Right lobe of liver (tissue), 6 donors: ENCODE results near the gene PDLIM7. TPM values are rescaled to one million over a fixed set of nuclear protein-coding genes. Genes with fewer than 3 reads are reported as not detected.

Experiments
- ATAC-seq, 4 donors: fragments of 200-7000 bp; cut with Tn5 transposase; one replicate each; pipeline ENCODE4 v1.9.1; 2020; ENCODE audit warnings: mild to moderate bottlenecking in 4 of 4, moderate library complexity in 4 of 4
- DNase-seq, 3 donors: peaks; one replicate each; pipeline ENCODE4 v3.0.0-alpha.2; 2020
- H3K27ac ChIP-seq, 3 donors: fragments of 200-600 bp; one replicate each; pipeline ENCODE4 v1.8.0; 2022
- H3K27me3 ChIP-seq, 2 donors: fragments of 200-600 bp; one replicate each; pipeline ENCODE4 v1.8.0; 2022
- H3K36me3 ChIP-seq, 4 donors: fragments of 200-600 bp; sonication (generic) in 1 of 4; one replicate each; pipeline versions ENCODE4 v1.5.1 to v1.8.0; 2017 to 2022; ENCODE audit warnings: control low read depth in 1 of 4
- H3K4me1 ChIP-seq, 4 donors: fragments of 200-600 bp; sonication (generic) in 1 of 4; one replicate each; pipeline versions ENCODE4 v1.5.1 to v1.8.0; 2017 to 2022; ENCODE audit warnings: control low read depth in 1 of 4
- H3K4me3 ChIP-seq, 3 donors: fragments of 200-600 bp; one replicate each; pipeline ENCODE4 v1.8.0; 2022
- H3K9me3 ChIP-seq, 4 donors: fragments of 200-600 bp; sonication (generic) in 1 of 4; one replicate each; pipeline versions ENCODE4 v1.5.1 to v1.8.0; 2017 to 2022; ENCODE audit warnings: control low read depth in 1 of 4
- CTCF ChIP-seq, 4 donors: fragments of 200-600 bp in 3 of 4; fragments of 450-650 bp in 1 of 4; IDR thresholded peaks; one replicate each; pipeline versions ENCODE4 v1.5.1 to v1.8.0; 2016 to 2022; ENCODE audit warnings: antibody characterized with exemption in 4 of 4, mild to moderate bottlenecking in 2 of 4
- POLR2A ChIP-seq: fragments of 450-650 bp; IDR thresholded peaks from one replicate; pipeline ENCODE4 v1.6.1; 2017; ENCODE audit warnings: antibody characterized with exemption, mild to moderate bottlenecking
- WGBS: methylation state at CpG from one replicate; pipeline ENCODE4 v1.1.6; 2018; ENCODE audit warnings: low coverage, low lambda C conversion rate; ENCODE audit not compliant: insufficient coverage; ENCODE audit errors: missing lambda C conversion rate; 5-methylcytosine and 5-hydroxymethylcytosine counted together
- intact Hi-C, 2 donors: fragments of 100-400 bp; cut with DNase I; formaldehyde crosslinking; loops; one replicate each; pipeline versions ENCODE4 v1.11.2 to v1.14.1; 2022
- total RNA-seq, 6 experiments: library from RNA; depleted of rRNA in 2 of 6; stranded (reverse); fragments of >200 nt in 2 of 6; fragmentation: NEBNext Ultra II Directional in 3 of 6; extraction: Animal tissue kit (Norgen Biotek cat#: 25700) in 3 of 6; gene quantifications; one replicate each; pipeline versions ENCODE4 v1.1.0 to v1.2.4, GENCODE V29; 2016 to 2023
- donor health status: DM: no; HTN: yes; CAD: no.
- donor health status: DM: no; HTN: no; CAD: no.
- donor health status: DM: no; HTN: no; CAD: no.
- donor health status: DM: no; HTN: yes; CAD: no.
- donor health status: DM: no; HTN: yes; CAD: no.

PDLIM7 gene
- total RNA-seq, 6 experiments from 2014 or later = 3.7 to 24.0 (median 13.6) TPM

- TF ChIP-seq CTCF (IDR thresholded peaks at IDR 0.05) (no peak), POLR2A (no peak)
- intact Hi-C loops = loop anchor here in 1 of 2 donors (5.0 kb wide), 1 partner anchor 110 kb away; no protein-coding TSS in a partner anchor
- Histone ChIP-seq H3K27ac (no peak overlapping the region), H3K4me3 (no peak overlapping the region), H3K9me3 (no peaks in the 10 kb centered on the region), H3K27me3 (no peaks in the 10 kb centered on the region), H3K4me1 (no peaks in the 10 kb centered on the region), H3K36me3 (no peaks in the 10 kb centered on the region)
- 59% methylated on average over 9 of the region's 9 CpGs for WGBS
- DNase-seq (no peak), ATAC-seq (no peak)
Observed at GRCh38 chr5:177501874-177502678, 4.7 kb upstream of the PDLIM7 start.

GRCh38 chr5:177500685-177501522 is 3.5 kb upstream of the PDLIM7 start:
- Histone ChIP-seq H3K4me1 (no peaks in the 10 kb centered on the region), H3K27ac (no peak overlapping the region), H3K27me3 (no peaks in the 10 kb centered on the region), H3K36me3 (no peaks in the 10 kb centered on the region), H3K9me3 (no peaks in the 10 kb centered on the region), H3K4me3 (no peak overlapping the region)
- ATAC-seq (peak; percentile 50 to 60 (median 54)), DNase-seq (peak; percentile 89 to 94 (median 90))
- intact Hi-C loops = loop anchor here in 1 of 2 donors (5.0 kb wide), 1 partner anchor 109 kb away; no protein-coding TSS in a partner anchor
- peak; percentile 81 to 97 (median 96) for TF ChIP-seq CTCF (IDR thresholded peaks at IDR 0.05)
- no peak for TF ChIP-seq POLR2A
- 10% methylated on average over 5 of the region's 10 CpGs for WGBS

- DNase-seq (no peak), ATAC-seq (no peak)
- intact Hi-C loops = loop anchor here in 1 of 2 donors (5.0 kb wide), 1 partner anchor 108 kb away; no protein-coding TSS in a partner anchor
- Histone ChIP-seq H3K4me3 (no peak overlapping the region), H3K9me3 (no peaks in the 10 kb centered on the region), H3K27ac (no peak overlapping the region), H3K4me1 (no peaks in the 10 kb centered on the region), H3K36me3 (no peaks in the 10 kb centered on the region), H3K27me3 (no peaks in the 10 kb centered on the region)
- 73% methylated on average over 5 of the region's 6 CpGs for WGBS
- no peak for TF ChIP-seq POLR2A
- TF ChIP-seq CTCF (IDR thresholded peaks at IDR 0.05) = no peak
Observed at GRCh38 chr5:177499842-177500241, 2.4 kb upstream of the PDLIM7 start.

GRCh38 chr5:177498013-177498787 is 796 bp upstream of the PDLIM7 start:
- H3K36me3 ChIP-seq = no peaks in the 10 kb centered on the region
- H3K4me1 ChIP-seq = no peaks in the 10 kb centered on the region
- 21% methylated on average over 17 of the region's 48 CpGs for WGBS
- H3K9me3 ChIP-seq = no peaks in the 10 kb centered on the region
- H3K4me3 ChIP-seq = peak overlapping the region; percentile 58 to 86 (median 64)
- intact Hi-C loops = no loop called here
- ATAC-seq = peak; percentile 18 to 29 (median 22)
- peak overlapping the region; percentile 10 to 84 (median 14) for H3K27ac ChIP-seq
- DNase-seq = peak in 1 of 3 donors; percentile 75
- no peaks in the 10 kb centered on the region for H3K27me3 ChIP-seq
- TF ChIP-seq POLR2A (no peak), CTCF (IDR thresholded peaks at IDR 0.05) (no peak)
